ENCODE measurements around the gene EXOC6.
A peak's percentile ranks its signal among the peaks of the same experiment; 100 is the strongest.
"Not testable (repeated sequence)": the region's sequence is repeated elsewhere in the genome, so short reads cannot be mapped to it uniquely, and the experiment has no call there.

The EXOC6 gene

DNA sequence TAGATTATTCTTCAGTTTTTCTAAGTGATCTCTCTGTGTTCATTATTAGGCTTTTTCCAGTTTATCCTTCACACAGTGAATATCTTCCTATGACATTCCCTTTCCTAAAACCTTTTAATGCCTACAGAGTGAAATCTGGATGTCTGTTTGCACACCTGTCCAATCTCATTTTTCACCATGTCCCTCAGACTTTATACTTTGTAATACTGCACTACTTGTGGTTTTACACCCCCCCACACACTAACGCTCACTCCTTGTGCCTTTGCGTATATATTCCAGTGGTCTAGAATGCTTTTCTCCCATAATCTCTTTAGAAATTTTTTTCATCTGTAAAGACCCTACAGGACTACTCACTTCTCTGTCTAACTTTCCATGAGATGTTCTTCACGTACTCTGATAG, 98.2 kb downstream of the EXOC6 start:
- no peak for DNase-seq

DNA sequence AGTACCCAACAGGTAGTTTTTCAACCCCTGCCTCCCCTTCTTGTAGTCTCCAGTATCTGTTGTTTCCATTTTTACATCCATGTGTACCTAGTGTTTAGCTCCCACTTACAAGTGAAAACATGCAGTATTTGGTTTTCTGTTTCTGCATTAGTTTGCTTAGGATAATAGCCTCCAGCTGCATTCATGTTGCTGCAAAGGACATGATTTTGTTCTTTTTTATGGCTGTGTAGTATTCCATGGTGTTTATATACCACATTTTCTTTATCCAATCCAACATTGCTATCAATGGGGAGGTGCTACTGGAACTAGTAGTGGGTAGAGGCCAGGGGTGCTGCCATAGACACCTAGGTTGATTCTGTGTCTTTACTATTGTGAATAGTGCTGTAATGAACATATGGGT, 104.3 kb downstream of the EXOC6 start:
- not testable (repeated sequence) for DNase-seq

DNA sequence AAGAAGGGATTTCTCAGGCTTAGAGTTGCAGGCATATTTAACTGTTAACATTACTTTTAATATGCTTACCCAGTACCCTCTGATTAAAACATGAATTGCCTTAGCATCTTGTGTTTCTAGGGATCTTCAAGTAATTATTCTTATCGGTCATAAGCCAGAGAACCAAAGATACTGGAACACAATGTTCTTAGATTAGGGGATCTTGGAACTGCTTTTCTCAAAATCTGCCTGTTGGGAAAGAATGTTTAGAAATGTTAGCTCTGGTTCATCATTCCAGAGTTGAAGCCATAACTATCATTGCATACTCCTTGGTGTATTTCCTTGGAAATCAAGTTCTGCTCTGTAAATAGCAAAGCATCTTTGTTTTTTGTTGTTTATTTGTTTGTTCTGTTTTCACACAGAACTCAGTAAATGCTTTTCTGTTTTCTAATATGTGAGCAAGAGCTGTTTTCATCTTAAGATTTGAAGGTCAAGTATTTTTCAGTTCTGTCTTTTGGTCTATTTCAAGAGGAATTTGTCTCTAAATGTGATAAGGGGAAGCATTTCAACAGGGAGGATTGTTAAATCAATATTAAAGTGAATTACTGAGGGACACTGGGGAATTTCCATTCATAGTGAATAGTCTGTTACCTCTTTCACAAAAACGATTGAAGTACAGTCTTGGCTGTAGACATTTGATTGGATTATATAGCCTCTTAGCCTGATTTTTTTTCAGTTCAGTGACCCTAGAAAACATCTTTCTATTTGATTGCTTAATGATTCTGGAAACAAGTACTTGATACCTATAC, 109.1 kb downstream of the EXOC6 start:
- no peak for DNase-seq

DNA sequence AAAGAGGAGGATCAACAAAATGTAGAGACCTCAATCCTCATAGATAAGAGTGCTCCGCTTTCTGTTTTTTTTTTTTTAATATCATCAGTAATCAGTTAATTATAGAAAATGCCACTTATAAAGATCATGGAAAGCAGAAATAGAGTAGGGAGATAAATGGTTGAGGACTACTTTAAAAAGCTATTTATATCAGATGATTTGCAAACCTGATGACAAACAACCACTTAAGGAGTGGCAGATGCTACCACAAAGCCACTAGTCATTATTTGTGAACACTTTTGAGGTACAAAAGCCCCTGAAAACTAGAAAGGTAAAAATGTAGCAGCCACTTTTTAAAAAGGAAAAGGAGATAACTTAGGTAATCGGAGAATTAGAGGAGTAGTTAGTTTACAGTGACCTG, 113.3 kb downstream of the EXOC6 start:
- DNase-seq = no peak

DNA sequence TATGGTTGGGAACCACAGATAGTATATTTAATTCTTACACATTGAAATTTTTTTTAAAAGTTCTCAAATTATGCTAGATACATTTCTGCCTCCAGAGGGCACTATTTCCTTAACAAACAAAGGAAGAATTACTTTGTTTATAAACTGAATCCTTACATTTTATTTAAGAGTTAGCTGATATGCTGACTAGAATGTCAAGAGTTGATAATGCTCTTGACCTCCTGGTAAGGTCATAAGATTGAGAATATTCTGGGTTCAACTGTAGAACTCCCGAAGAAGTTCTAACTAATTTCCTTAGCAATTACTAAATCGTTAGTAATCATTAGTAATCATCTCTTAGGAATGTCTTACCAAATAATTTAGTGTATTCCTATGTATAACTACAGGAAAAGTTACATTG, 117.0 kb downstream of the EXOC6 start:
- DNase-seq = peak; percentile 4 to 18

DNA sequence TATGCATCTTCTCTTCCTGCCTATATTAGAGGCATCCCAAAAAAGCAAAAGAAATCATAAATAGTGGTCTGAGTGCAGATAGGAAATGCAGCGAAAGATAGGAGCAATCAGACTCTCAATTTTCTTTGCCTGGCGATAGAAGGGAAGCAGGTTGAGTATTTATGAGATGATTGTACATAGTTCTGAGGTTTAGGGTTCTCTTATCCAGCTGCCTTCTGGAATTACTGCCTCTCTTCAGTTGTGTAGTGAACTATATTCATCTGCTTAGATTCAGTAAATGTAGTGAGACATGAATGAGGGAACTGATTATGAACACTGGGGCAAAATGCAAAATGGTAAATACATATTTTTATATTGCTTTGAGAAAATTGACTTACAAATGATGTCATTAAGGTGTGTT, 119.3 kb downstream of the EXOC6 start:
- no peak for DNase-seq

DNA sequence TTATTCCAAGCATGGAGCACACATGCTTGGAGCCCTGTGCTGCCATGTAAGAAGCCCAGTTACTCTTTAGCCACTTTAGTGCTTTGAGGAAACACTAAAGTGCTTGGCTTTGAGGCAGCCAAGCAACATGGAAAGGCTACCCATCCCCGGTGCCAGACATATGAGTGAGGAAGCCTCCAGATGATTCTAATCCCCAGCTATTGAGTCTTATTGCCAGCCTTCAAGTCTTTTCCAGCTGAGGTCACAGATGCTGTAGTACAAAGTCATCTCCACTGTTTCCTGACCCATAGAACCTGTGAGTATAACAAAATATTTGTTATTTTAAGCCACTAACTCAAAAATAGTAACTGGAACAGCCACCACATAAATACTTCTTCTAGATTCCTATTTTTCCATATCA, 120.8 kb downstream of the EXOC6 start:
- DNase-seq = no peak

DNA sequence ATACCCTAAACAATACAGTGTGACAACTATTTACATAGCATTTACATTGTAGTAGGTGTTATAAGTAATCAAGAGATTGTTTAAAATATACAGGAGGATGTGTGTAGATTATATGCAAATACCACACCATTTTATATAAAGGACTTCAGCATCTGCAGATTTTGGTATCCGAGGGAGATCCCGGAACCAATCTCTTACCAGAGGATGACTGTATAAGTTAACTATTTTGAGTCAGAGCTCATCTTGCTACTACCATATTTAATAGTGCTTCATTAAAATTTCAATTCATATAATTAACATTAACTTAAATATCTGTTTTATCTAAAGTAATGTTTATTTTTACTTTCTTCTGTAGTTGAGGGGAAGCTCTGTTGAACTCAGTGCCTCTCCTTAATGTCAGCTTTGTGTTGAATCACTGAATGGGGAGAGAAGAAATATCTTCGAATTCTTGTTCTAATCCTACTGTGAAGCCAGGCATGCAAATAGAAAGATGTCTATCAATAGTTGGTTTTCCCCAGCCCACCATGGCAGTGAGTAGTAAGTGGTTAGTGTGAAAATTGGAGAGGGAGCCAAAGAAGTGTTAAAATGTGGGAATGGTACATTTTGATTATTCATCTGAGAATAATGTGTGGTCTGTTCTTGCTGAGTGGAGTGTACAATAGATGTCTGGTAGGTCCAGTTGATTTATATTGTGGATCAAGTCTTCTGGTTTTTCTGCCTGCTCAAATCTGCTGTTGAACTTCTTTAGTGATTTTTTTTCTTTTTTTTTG, 122.2 kb downstream of the EXOC6 start:
- DNase-seq = no peak

DNA sequence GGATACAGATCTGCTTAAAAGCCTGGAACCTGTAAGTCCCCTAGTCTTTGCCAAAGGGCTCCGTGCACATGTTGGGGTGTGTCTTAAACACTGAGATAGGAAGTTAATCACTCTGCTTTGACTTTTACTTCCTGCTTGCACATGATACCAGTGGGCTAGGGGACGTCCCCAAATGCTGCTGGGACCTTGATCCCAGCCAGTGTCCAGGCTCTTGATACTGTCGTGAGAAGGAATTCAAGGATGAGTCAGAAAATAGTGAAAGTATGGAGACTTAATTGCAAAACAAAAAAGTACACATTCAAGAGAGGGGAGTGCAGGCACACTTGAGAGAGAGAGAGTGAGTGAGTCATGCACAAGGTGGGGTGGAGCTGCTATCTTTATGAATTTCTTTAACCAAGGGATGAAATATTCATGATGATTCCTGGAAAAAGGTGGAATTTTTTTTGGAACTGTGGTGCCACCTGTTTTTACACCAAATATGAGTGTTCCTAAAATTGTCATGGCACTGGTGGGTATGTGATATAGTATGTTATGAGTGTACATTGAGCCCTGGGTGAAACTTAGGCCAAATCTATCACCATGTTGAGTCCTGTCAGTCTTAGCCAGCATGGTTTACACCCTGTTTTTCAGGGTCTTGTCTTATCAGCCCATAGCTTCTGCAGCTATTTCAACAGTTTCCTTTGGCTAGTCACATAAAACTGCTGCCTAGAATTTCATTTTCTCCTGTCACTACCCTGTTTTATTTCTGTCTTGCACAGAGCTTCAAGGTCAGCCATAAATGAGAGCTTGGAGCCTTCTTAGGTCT, 123.9 kb downstream of the EXOC6 start:
- no peak for DNase-seq

DNA sequence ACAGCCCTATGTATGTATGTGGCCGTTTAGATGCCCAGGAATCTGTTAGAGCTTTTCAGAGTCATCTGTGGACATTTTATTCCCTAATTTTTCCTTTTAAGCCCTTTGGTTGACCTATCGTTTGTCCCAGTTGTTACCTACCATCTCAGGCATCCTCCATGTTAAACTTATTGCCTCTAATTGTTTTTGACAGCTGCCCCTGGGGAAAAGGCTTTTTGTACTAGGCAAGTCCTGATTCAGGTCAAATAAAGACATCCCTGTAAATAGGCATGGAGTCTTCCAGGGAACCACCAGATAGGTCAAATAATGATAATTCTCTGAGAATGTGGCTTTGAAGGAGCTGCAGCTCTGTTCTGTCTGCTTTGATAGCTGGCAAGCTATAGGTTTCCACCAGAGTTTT, 124.6 kb downstream of the EXOC6 start:
- DNase-seq = no peak

DNA sequence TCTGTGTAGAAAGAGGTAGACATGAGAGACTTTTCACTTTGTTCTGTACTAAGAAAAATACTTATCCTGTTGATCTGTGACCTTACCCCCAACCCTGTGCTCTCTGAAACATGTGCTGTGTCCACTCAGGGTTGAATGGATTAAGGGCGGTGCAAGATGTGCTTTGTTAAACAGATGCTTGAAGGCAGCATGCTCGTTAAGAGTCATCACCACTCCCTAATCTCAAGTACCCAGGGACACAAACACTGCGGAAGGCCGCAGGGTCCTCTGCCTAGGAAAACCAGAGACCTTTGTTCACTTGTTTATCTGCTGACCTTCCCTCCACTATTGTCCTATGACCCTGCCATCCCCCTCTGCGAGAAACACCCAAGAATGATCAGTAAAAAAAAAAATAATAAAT, 128.0 kb downstream of the EXOC6 start:
- not testable (repeated sequence) for DNase-seq

DNA sequence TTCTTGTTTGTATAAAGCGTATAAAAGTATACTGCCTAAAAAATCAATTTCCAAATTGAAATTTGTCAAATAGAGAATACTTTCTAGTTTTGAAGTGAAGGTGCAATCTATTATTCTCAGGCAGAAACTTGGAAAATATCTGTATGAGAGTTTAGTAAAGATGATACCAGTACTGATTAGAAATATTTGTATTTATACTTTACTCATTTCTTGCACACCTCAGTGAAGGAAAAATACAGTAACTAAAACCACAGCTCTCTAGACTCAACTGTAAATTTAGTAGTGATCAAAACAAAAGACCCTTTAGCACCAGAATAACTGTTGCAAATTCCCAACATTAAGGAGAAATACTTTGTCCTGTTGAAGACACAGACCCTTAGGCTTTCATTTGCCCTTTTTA, 140.9 kb downstream of the EXOC6 start:
- DNase-seq = no peak

DNA sequence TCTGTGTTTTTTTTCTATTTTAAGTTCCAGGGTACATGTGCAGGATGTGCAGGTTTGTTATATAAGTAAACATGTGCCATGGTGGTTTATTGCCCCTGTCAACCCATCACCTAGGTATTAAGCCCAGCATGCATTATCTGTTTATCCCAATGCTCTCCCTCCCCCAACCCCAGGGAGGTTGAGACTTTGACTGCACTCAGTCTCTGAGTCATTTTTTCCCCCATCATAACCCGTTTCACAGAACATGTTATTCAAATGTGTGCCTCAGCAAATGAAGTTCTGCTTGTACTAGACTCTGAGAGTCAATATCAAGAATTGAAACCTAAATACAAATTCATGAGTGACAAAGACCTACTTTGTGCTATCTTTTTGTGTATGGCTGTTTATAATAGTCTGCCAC, 142.3 kb downstream of the EXOC6 start:
- peak in 1 of 2 experiments; percentile 9 for DNase-seq

DNA sequence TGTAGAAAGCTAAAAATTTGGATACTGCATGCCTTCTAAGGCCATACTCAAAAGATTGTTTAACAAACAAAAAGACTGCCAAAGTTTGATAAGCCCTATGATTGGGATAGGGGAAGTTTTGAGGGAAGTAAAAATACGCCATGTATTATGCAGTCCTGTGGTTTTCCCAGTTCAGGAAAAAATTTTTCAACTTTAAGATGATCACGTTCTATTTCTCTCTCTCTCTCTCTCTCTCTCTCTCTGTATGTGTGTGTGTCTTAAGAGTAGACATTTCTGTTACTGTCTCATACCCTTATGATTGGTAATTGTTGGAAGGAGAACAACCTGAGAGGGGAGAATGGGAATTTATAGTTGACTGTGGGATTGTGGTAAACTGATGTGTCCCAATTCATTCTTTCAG, 143.2 kb downstream of the EXOC6 start:
- no peak for DNase-seq

DNA sequence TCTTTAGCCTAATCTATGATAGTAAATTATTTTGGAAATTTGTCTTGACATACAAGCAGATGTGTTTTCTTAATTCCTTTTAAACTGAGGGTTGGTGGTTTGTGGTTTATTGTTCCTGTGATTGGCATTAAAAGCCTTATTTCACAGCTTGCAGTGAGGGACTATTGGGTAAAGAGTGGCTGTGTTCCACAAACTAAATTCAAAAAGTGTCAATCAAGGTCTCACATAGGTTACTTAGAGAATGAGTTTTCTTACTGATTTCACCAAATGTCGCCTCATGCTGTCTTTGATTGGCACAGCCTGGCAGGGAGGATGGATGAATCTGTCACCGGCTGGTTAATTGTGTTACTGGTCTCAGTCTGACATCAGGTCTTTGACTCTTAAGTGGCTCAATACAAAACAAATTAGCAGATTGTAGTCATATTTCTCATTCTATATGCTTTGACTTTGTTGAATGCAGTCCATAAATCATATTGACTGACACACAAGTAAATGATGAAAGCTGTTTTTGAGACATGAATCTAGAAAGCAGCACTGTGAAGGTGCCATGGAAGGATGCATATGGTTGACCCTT, 145.5 kb downstream of the EXOC6 start:
- no peak for DNase-seq

DNA sequence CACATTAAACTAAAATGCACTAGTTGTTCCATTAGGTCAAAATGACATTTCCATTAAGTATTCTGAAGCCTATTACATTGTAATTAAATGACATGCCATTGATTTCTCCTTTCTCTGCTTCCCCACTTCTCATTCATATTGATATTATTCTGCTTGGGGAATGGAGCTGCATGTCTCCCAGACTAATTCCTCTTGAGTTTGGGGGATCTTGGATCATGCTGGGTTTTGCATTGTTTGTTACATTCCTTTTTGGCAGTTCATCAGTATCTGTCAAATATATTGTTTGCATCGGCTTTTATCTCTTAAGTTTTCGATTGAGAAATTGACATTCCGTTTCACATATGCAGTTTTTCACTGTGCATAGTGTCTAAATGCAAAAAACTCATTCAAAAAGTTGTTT, 147.2 kb downstream of the EXOC6 start:
- DNase-seq = no peak

DNA sequence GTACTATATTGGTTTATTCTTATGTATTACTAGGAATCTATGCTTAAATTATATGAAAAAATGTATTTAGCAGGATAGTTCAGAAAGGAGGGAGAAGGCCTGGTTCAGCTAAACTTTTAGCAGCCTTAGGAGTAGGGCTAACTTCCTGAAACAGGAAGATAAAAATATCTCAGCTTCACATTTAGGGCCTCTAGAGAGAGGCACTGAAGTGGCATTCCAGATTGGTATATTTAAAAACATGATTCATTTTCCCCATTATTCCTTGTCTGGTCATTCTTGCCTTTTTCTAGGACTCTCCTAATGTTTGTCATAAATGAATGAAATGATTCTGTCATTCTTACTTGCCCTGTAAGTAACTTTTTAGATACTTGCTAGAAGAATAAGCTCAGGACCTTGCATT, 149.3 kb downstream of the EXOC6 start:
- no peak for DNase-seq

DNA sequence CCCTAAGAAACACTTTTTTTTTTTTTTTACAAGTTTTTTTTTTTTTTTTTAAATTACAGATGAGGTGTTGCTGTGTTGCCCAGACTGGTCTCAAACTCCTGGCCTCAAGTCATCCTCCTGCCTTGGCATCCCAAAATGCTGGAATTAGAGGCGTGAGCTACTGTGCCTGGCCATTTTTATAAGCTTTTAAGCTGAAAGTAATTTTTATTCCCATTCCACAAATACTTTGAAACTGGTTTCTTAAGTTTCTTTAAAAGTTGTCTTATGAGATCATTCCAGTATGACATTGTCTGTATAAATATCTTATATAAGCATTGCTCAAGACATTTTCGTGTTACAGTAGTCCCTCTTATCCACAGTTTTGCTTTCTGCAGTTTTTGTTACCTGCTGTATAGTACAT, 150.9 kb downstream of the EXOC6 start:
- no peak for DNase-seq

DNA sequence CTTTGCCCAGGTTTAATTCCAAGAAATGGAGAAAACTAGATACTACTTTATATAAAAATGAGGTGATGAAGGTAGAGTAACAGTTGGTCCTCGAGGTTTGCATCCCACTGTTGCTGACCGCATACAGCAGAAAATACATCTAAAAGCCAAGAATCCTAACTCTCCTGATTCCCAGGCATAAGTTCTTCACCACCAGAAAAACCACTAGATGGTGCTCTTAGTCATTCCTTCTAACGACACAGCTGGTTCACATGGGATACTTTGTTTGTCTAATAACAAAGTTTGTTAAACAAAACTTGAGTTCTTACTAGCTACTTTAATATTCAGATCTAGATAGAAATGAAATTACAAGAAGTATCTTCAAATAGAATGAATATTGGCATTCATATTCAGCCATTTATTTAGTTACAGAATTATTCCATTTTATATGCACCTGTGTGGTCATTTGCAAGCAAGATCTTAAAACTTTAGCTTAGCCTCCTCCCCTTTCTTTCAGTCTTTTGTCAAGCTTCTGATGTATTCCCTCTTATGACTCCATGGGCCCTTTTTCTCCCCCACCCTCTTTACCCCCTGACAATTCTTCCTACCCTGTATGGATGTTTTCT, 158.2 kb downstream of the EXOC6 start:
- peak; percentile 27 to 39 for DNase-seq

DNA sequence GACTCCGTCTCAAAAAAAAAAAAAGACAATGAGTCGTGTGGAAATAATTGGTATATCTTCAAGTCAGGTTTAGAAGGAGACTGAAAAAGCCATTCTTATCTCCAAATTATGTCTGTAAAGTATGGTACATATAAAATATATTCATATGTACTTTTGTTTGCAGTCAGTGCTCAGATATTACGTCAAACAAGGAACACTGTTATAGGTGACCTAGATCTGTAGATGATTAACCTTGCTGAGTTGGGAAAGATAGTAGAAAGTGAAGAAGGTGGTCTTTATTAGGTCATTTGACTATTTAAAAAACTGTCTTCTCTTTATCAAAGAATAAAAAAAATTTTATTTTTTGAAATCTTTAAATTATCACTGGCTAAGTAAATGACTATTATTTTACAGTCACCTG, 167.4 kb downstream of the EXOC6 start:
- DNase-seq = no peak

DNA sequence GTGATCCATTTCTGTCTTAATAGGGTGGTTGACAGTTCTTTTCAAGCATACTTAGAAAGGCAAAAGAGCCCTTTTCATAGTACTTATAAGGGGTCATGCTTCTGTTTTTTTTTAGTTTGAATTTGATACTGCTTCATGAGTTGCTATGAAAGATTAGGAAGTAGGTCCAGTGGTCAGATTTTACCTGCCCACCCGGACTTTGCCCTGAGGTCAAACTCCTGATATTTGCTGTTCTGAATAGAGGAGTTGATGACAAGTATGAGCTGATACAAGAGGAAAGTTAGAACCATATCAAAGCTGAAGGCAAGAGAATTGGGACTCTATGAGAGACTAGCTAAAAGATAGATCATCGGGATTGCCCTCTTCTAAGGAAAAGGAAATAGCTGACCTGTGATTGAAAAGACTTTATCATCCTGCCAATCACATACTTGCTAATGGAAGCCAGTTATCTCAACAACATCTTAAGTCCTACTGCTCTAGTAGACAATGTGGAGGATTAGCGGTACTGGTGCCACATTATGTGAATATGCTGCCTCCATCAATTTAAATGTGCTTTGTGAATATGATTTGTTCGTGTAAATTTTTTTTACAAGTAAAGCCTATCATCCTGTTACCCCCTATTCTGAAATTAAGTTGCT, 174.8 kb downstream of the EXOC6 start:
- no peak for DNase-seq

DNA sequence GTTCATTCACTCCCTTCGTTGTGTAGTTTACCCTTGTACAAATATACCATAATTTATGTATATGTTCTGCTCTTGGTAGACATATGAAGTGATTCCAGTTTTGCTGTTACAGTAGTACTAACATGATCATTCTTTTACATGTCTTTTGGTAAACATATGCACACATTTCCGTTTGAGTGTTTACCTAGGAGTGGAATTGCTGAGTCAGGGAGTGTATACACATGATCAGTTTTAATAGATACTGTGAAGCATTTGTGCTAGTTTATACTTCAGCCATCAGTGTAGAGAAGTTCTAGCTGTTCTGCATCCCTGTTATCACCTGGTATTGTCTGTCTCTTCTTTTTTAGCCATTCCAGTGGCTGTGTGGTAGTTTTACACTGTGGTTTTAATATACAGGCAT, 177.8 kb downstream of the EXOC6 start:
- no peak for DNase-seq
